Measurements from ENCODE around the gene MEGF9. TPM values are rescaled to one million over a fixed set of nuclear protein-coding genes. Genes with fewer than 3 reads are reported as not detected.

Gene MEGF9
- polyA plus RNA-seq, 1 of the 3 experiments (the other 2 are of a cell fraction), result 1.8 TPM

GRCh38 chr9:120689860-120690259 is 24.4 kb downstream of the MEGF9 start:
- Histone ChIP-seq H3K79me2 (ENCODE audit: insufficient read depth) (no peaks in the 10 kb centered on the region), H3K27ac (ENCODE audit: low read depth in 2 of 2, low read length in 1 of 2) (no peak overlapping the region), H3K27me3 (ENCODE audit: insufficient read depth) (no peaks in the 10 kb centered on the region), H3F3A (replicated peaks; ENCODE audit: insufficient read depth) (peaks cover 19% of the 10 kb centered on the region), H2AFZ (ENCODE audit: low read depth) (no peak overlapping the region), H3K36me3 (replicated peaks in 1 of 2; ENCODE audit: control insufficient read depth in 1 of 2, insufficient read depth in 2 of 2, low read length in 1 of 2) (no peaks in the 10 kb centered on the region), H3K9me2 (no peaks in the 10 kb centered on the region), H4K20me1 (ENCODE audit: insufficient read depth) (no peaks in the 10 kb centered on the region), H3K4me2 (no peak overlapping the region), H3K9me3 (no peaks in the 10 kb centered on the region), H3K9ac (no peak overlapping the region), H3K4me3 (ENCODE audit: low read depth in 2 of 2, low read length in 1 of 2) (no peak overlapping the region), H3K4me1 (ENCODE audit: control insufficient read depth in 1 of 2, insufficient read depth in 2 of 2, low read depth in 1 of 2, low read length in 1 of 2) (peaks cover 0 to 18% of the 10 kb centered on the region in 2 experiments; a peak in 3 of 4 replicates)
- TF ChIP-seq, protein P1, sequence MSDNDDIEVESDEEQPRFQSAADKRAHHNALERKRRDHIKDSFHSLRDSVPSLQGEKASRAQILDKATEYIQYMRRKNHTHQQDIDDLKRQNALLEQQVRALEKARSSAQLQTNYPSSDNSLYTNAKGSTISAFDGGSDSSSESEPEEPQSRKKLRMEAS (IDR thresholded peaks at IDR 0.05; ENCODE audit: low read depth), result no peak
- TF ChIP-seq EP300 (IDR thresholded peaks at IDR 0.05; ENCODE audit: borderline replicate concordance in 1 of 2, low read depth in 1 of 2, low read length in 1 of 2) (no peak), TCF12 (IDR thresholded peaks at IDR 0.05) (no peak), SMC3 (IDR thresholded peaks at IDR 0.05; ENCODE audit: low read depth, low read length) (no peak), TAF1 (IDR thresholded peaks at IDR 0.05; ENCODE audit: borderline replicate concordance, low read depth, low read length) (no peak), YY1 (IDR thresholded peaks at IDR 0.05; ENCODE audit: low read depth) (no peak), FOSL2 (IDR thresholded peaks at IDR 0.05; ENCODE audit: borderline replicate concordance, low read depth) (no peak), RAD21 (IDR thresholded peaks at IDR 0.05; ENCODE audit: low read length) (no peak), RCOR1 (IDR thresholded peaks at IDR 0.05; ENCODE audit: low read length) (no peak), CTCF (IDR thresholded peaks at IDR 0.05) (no peak), GABPA (IDR thresholded peaks at IDR 0.05; ENCODE audit: low read depth) (no peak), JUND (IDR thresholded peaks at IDR 0.05) (no peak), SIN3A (IDR thresholded peaks at IDR 0.05; ENCODE audit: borderline replicate concordance, low read depth, low read length) (no peak)
- TF ChIP-seq, protein P2, sequence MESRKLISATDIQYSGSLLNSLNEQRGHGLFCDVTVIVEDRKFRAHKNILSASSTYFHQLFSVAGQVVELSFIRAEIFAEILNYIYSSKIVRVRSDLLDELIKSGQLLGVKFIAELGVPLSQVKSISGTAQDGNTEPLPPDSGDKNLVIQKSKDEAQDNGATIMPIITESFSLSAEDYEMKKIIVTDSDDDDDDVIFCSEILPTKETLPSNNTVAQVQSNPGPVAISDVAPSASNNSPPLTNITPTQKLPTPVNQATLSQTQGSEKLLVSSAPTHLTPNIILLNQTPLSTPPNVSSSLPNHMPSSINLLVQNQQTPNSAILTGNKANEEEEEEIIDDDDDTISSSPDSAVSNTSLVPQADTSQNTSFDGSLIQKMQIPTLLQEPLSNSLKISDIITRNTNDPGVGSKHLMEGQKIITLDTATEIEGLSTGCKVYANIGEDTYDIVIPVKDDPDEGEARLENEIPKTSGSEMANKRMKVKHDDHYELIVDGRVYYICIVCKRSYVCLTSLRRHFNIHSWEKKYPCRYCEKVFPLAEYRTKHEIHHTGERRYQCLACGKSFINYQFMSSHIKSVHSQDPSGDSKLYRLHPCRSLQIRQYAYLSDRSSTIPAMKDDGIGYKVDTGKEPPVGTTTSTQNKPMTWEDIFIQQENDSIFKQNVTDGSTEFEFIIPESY (IDR thresholded peaks at IDR 0.05; ENCODE audit: borderline replicate concordance, low read depth), result no peak
- TF ChIP-seq, protein P3, sequence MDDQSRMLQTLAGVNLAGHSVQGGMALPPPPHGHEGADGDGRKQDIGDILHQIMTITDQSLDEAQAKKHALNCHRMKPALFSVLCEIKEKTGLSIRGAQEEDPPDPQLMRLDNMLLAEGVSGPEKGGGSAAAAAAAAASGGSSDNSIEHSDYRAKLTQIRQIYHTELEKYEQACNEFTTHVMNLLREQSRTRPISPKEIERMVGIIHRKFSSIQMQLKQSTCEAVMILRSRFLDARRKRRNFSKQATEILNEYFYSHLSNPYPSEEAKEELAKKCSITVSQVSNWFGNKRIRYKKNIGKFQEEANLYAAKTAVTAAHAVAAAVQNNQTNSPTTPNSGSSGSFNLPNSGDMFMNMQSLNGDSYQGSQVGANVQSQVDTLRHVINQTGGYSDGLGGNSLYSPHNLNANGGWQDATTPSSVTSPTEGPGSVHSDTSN (IDR thresholded peaks at IDR 0.05), result no peak
- TF ChIP-seq, protein P4, sequence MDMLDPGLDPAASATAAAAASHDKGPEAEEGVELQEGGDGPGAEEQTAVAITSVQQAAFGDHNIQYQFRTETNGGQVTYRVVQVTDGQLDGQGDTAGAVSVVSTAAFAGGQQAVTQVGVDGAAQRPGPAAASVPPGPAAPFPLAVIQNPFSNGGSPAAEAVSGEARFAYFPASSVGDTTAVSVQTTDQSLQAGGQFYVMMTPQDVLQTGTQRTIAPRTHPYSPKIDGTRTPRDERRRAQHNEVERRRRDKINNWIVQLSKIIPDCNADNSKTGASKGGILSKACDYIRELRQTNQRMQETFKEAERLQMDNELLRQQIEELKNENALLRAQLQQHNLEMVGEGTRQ (IDR thresholded peaks at IDR 0.05; ENCODE audit: borderline replicate concordance, low read depth, low read length), result no peak
- CTCF ChIA-PET, result no interaction called here
- 73% methylated on average over 3 of the region's 3 CpGs for WGBS (ENCODE audit: low lambda C conversion rate)
- no peak for DNase-seq
- POLR2A ChIA-PET, result no interaction called here

All from SK-N-SH (cell line).